GM21723 (cell line): ENCODE measurements around the gene SMG5.
A peak's percentile ranks its signal among the peaks of the same experiment; 100 is the strongest.
"Not testable (repeated sequence)": the region's sequence is repeated elsewhere in the genome, so short reads cannot be mapped to it uniquely, and the experiment has no call there.

Experiments
- ATAC-seq: cut with Tn5 transposase; IDR thresholded peaks from one replicate; pipeline ENCODE4 v1.9.1; 2021; ENCODE audit warnings: mild to moderate bottlenecking, moderate library complexity; ENCODE audit not compliant: unreplicated experiment

Gene SMG5

DNA sequence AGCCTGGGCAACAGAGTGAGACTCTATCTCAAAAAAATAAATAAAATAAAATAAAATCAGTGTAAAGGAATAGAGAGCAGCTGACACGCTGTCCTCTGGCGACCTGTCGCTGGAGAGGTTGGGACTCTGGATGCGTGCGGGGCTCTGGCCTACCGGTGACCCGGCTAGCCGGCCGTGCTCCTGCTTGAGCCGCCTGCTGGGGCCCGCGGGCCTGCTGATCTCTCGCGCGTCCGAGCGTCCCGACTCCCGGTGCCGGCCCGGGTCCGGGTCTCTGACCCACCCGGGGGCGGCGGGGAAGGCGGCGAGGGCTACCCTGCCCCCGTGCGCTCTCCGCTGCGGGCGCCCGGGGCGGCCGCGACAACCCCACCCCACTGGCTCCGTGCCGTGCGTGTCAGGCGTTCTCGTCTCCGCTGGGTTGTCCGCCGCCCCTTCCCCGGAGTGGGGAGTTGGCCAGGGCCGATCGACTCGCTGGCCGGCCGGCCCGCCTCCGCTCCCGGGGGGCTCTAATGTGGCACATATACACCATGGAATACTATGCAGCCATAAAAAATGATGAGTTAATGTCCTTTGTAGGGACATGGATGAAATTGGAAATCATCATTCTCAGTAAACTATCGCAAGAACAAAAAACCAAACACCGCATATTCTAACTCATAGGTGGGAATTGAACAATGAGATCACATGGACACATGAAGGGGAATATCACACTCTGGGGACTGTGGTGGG lies 66.1 kb downstream of the SMG5 start:
- ATAC-seq, result not testable (repeated sequence)

GRCh38 chr1:156214024-156214748 lies 68.4 kb downstream of the SMG5 start:
- ATAC-seq, result no peak

GRCh38 chr1:156213644-156213966 lies 69.0 kb downstream of the SMG5 start:
- no peak for ATAC-seq

- peak; percentile 87 for ATAC-seq
These were observed 69.6 kb downstream of the SMG5 start, which contains the start of gene PMF1 for GRCh38 chr1:156212833-156213643. Gene PMF1 (plus strand): TSS chr1:156213007. CDS start chr1:156213016, 9 bp downstream.

DNA sequence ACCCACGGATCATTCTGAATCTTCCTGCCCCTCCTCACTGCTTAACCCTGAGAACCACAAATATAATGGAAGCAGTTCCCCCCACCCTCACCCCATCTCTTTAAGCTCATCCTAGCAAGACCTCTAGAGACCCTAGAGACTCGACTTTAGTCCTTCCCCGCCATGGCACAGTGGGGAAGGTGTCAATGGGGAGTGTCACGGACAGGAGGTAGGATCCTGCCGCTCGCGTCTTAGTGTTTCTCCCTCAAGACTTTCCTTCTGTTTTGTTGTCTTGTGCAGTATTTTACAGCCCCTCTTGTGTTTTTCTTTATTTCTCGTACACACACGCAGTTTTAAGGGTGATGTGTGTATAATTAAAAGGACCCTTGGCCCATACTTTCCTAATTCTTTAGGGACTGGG lies 70.5 kb downstream of the SMG5 start:
- no peak for ATAC-seq

DNA sequence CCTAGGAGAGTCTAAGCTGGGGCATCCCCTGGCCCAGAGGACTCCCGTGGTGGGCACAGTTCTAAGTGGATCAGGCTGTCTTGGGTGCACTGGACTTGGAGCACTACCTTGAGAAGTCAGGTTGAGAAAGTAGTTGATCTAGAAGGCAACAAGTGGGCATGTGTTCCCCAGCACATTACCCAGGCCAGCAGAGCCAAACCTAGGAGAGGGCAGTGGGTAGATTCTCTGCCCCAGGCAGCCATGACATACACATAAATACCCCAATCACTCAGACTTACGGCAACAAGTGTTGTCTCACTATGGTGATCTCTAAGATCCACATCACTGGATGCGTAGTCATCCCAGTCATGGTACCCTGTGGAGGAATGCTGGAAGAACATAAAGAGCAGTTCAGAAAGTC lies 71.4 kb downstream of the SMG5 start:
- no peak for ATAC-seq

- ATAC-seq, result no peak
These were observed 77.9 kb downstream of the SMG5 start for GRCh38 chr1:156204686-156205085.

- ATAC-seq, result no peak
These were observed 79.3 kb downstream of the SMG5 start for GRCh38 chr1:156203331-156203730.

- ATAC-seq, result no peak
These were observed 82.6 kb downstream of the SMG5 start for GRCh38 chr1:156200044-156200443.
